Effector memory CD4-positive, alpha-beta T cell (primary cell): Measurements from ENCODE around the gene IL15.
"Not testable (repeated sequence)": the region's sequence is repeated elsewhere in the genome, so short reads cannot be mapped to it uniquely, and the experiment has no call there.

Source experiments
- DNase-seq, 3 donors: peaks; one replicate each; pipeline ENCODE4 v3.0.0-alpha.2; 2020
- H3K27ac ChIP-seq: 2 replicates; pipeline ENCODE4 v1.7.0; 2013; ENCODE audit warnings: mild to moderate bottlenecking, low read length, moderate library complexity; ENCODE audit not compliant: insufficient read depth, poor library complexity, severe bottlenecking
- H3K27me3 ChIP-seq: replicated peaks from 2 replicates; pipeline ENCODE4 v1.7.0; 2013; ENCODE audit warnings: mild to moderate bottlenecking, low read length; ENCODE audit not compliant: insufficient read depth, control insufficient read depth, poor library complexity, severe bottlenecking
- H3K36me3 ChIP-seq: 2 replicates; pipeline ENCODE4 v1.7.0; 2013; ENCODE audit warnings: mild to moderate bottlenecking, low read length, moderate library complexity; ENCODE audit not compliant: control insufficient read depth, insufficient read depth
- H3K4me1 ChIP-seq: 2 replicates; pipeline ENCODE4 v1.7.0; 2013; ENCODE audit warnings: low read length, mild to moderate bottlenecking; ENCODE audit not compliant: control insufficient read depth, insufficient read depth, poor library complexity, severe bottlenecking
- H3K4me3 ChIP-seq: 2 replicates; pipeline ENCODE4 v1.7.0; 2013; ENCODE audit warnings: low read length, low read depth, mild to moderate bottlenecking; ENCODE audit not compliant: insufficient read depth, poor library complexity, severe bottlenecking
- H3K9me3 ChIP-seq: 2 replicates; pipeline ENCODE4 v1.7.0; 2013; ENCODE audit warnings: mild to moderate bottlenecking, low read length, moderate library complexity; ENCODE audit not compliant: control insufficient read depth

IL15 gene

GRCh38 chr4:141660880-141661279, 24.5 kb downstream of the IL15 start:
- Histone ChIP-seq H3K36me3 (no peaks in the 10 kb centered on the region), H3K27me3 (no peaks in the 10 kb centered on the region), H3K4me3 (no peak overlapping the region), H3K27ac (no peak overlapping the region), H3K9me3 (no peaks in the 10 kb centered on the region), H3K4me1 (no peaks in the 10 kb centered on the region)
- no peak for DNase-seq

GRCh38 chr4:141668200-141668910, 32.0 kb downstream of the IL15 start:
- Histone ChIP-seq H3K4me1 (no peaks in the 10 kb centered on the region), H3K9me3 (no peaks in the 10 kb centered on the region), H3K27ac (no peak overlapping the region), H3K36me3 (no peaks in the 10 kb centered on the region), H3K27me3 (no peaks in the 10 kb centered on the region), H3K4me3 (no peak overlapping the region)
- no peak for DNase-seq

- no peak overlapping the region for H3K27ac ChIP-seq
- no peaks in the 10 kb centered on the region for H3K9me3 ChIP-seq
- no peak for DNase-seq
- H3K4me3 ChIP-seq, result no peak overlapping the region
- no peaks in the 10 kb centered on the region for H3K4me1 ChIP-seq
- no peaks in the 10 kb centered on the region for H3K36me3 ChIP-seq
- no peaks in the 10 kb centered on the region for H3K27me3 ChIP-seq
Observed at GRCh38 chr4:141669501-141669900, 33.1 kb downstream of the IL15 start.

- no peaks in the 10 kb centered on the region for H3K4me1 ChIP-seq
- no peak overlapping the region for H3K27ac ChIP-seq
- no peak for DNase-seq
- no peaks in the 10 kb centered on the region for H3K9me3 ChIP-seq
- H3K36me3 ChIP-seq, result no peaks in the 10 kb centered on the region
- H3K27me3 ChIP-seq, result no peaks in the 10 kb centered on the region
- H3K4me3 ChIP-seq, result no peak overlapping the region
Observed at GRCh38 chr4:141675384-141675783, 39.0 kb downstream of the IL15 start.

- H3K9me3 ChIP-seq, result no peaks in the 10 kb centered on the region
- H3K27ac ChIP-seq, result no peak overlapping the region
- no peaks in the 10 kb centered on the region for H3K4me1 ChIP-seq
- H3K4me3 ChIP-seq, result no peak overlapping the region
- no peaks in the 10 kb centered on the region for H3K36me3 ChIP-seq
- no peaks in the 10 kb centered on the region for H3K27me3 ChIP-seq
- DNase-seq, result no peak
Observed at GRCh38 chr4:141676087-141676670, 39.8 kb downstream of the IL15 start.

GRCh38 chr4:141680060-141680459, 43.7 kb downstream of the IL15 start:
- DNase-seq, result no peak
- Histone ChIP-seq H3K27me3 (no peaks in the 10 kb centered on the region), H3K36me3 (no peaks in the 10 kb centered on the region), H3K4me1 (no peaks in the 10 kb centered on the region), H3K27ac (no peak overlapping the region), H3K9me3 (no peaks in the 10 kb centered on the region), H3K4me3 (no peak overlapping the region)

- Histone ChIP-seq H3K36me3 (no peaks in the 10 kb centered on the region), H3K9me3 (no peaks in the 10 kb centered on the region), H3K27me3 (no peaks in the 10 kb centered on the region), H3K27ac (no peak overlapping the region), H3K4me1 (no peaks in the 10 kb centered on the region), H3K4me3 (no peak overlapping the region)
- DNase-seq, result no peak
Observed at GRCh38 chr4:141684785-141685184, 48.4 kb downstream of the IL15 start.

- Histone ChIP-seq H3K27me3 (no peaks in the 10 kb centered on the region), H3K27ac (no peak overlapping the region), H3K4me1 (no peaks in the 10 kb centered on the region), H3K9me3 (no peaks in the 10 kb centered on the region), H3K36me3 (no peaks in the 10 kb centered on the region), H3K4me3 (no peak overlapping the region)
- no peak for DNase-seq
Observed at GRCh38 chr4:141686146-141686775, 49.9 kb downstream of the IL15 start.

GRCh38 chr4:141686879-141687278, 50.5 kb downstream of the IL15 start:
- Histone ChIP-seq H3K36me3 (no peaks in the 10 kb centered on the region), H3K9me3 (no peaks in the 10 kb centered on the region), H3K27me3 (no peaks in the 10 kb centered on the region), H3K4me1 (no peaks in the 10 kb centered on the region), H3K4me3 (no peak overlapping the region), H3K27ac (no peak overlapping the region)
- no peak for DNase-seq

- not testable (repeated sequence) for H3K9me3 ChIP-seq
Observed at GRCh38 chr4:141689726-141690296, 53.4 kb downstream of the IL15 start.

More at GRCh38 chr4:141689726-141690296, 53.4 kb downstream of the IL15 start:
- H3K36me3 ChIP-seq, H3K27ac ChIP-seq, H3K27me3 ChIP-seq, DNase-seq, H3K4me3 ChIP-seq, H3K4me1 ChIP-seq: not testable (repeated sequence)
